T-helper 2 cell treated with Interferon-gamma antibody and Interleukin-4, amounts not matched to agents 5 μg/mL and 100 μg/mL, for 36 hours (primary cell): ENCODE results near the gene LMCD1.

ENCODE experiments used
- DNase-seq: peaks from one replicate; pipeline ENCODE4 v3.0.0; 2021; ENCODE audit warnings: low spot score
- H3K27ac Mint-ChIP-seq: one replicate; pipeline ENCODE4 v1.8.0; 2021; ENCODE audit warnings: mild to moderate bottlenecking, mixed read lengths
- H3K27me3 Mint-ChIP-seq: one replicate; pipeline ENCODE4 v1.8.0; 2021; ENCODE audit warnings: low read depth, mixed read lengths
- H3K36me3 Mint-ChIP-seq: one replicate; pipeline ENCODE4 v1.8.0; 2021; ENCODE audit warnings: low read depth, mixed read lengths
- H3K4me1 Mint-ChIP-seq: one replicate; pipeline ENCODE4 v1.8.0; 2021; ENCODE audit warnings: low read depth, mixed read lengths
- H3K4me3 Mint-ChIP-seq: one replicate; pipeline ENCODE4 v1.8.0; 2022; ENCODE audit warnings: mild to moderate bottlenecking, moderate library complexity, mixed read lengths
- H3K9me3 Mint-ChIP-seq: one replicate; pipeline ENCODE4 v1.8.0; 2021; ENCODE audit warnings: mixed read lengths

Gene LMCD1

DNA sequence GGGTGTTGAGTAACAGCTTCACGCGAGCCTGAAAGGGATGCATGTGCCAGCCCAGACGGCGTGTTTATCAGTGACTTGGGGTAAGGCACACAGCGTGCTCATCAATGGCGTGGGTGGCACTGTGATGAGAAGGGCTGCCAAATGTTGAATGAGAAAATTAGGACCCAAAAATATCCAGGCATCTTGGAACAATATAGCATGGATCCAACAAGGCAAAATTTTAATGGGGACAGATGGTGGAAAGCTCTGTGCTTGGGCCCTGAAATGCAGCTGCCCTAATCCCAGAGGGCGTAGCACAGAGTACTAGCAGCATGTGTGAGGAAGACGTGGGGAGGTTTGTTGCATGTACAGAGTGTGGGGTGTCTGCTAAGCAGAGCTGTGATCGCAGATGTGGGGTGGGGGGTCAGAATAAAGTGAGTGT, 94.1 kb downstream of the LMCD1 start:
- no peak for DNase-seq
- Mint-ChIP-seq H3K36me3 (no peaks in the 10 kb centered on the region), H3K4me3 (no peak overlapping the region), H3K4me1 (no peaks in the 10 kb centered on the region), H3K27me3 (no peaks in the 10 kb centered on the region), H3K9me3 (no peaks in the 10 kb centered on the region), H3K27ac (no peak overlapping the region)

DNA sequence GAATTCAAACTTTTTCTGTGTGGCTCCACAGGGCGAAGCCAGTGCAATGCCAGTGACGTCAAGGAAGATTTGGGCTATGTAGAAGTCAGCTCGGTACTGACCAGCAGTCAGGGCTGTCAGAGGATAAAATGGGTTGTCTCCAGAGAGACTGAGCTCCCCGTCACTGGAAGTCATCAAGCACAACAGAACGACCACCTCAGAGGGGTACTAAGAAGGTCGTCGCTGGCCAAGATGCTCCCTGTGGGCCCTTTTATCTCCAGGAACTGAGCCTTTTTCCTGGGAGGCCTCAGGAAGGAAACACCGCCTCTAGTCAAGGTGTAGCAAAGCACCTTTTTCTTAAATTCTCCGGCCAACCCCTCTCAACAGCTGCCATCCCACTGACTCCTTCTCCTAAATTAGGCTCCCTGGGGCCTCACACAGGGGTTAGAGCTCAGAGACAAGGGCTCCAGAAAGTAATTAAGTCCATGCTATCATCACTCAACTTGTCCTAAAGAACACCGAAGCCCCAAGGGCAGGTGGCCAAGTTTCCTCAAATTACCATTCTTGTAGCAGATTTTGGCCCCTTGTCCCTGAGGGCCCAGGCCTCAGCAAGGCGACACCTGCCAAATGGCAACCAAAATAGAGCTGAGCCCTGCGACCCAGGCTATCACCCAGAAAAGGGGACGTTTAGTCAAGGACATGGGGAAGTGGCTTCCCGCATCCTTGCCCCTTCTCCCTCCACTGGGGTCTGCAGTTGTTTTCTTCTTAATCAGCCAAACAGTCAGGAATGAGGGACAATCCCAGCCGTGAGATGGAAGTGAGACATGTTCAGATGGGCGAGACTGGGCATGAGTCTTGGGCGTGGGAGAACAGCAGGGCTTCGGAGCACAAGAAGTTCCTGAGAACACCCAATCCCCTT, 94.9 kb downstream of the LMCD1 start:
- H3K4me1 Mint-ChIP-seq = no peaks in the 10 kb centered on the region
- no peak overlapping the region for H3K4me3 Mint-ChIP-seq
- DNase-seq = no peak
- no peak overlapping the region for H3K27ac Mint-ChIP-seq
- H3K36me3 Mint-ChIP-seq = no peaks in the 10 kb centered on the region
- no peaks in the 10 kb centered on the region for H3K9me3 Mint-ChIP-seq
- H3K27me3 Mint-ChIP-seq = no peaks in the 10 kb centered on the region

DNA sequence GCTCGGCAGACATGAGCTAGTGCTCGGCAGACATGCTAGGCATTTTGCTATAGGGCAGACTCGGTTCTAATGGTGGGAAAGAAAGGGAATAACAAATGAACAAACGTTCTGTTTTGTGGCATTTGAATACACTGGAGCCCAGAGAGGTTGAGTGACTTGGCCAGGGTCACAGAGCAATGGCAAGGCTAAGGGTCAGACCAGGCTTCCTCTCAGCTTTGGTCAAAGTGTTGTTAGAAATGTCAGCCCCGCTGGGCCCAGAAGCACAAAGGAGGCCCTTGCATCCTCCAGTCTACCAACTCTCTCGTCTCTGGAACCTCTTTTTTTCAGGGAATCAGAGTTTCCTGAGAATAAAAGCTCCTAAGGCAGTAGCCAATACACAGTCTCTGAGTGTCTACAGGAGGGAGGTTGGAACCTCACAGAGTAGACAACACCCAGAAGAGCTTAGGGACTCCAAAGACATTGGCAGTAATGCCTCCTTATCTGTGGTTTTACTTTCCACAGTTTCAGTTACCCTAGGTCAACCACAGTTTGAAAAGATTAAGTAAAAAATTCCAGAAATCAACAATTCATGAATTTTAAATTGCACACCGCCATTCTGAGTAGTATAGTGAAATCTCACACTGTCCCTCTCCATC, 95.7 kb downstream of the LMCD1 start:
- H3K4me1 Mint-ChIP-seq = no peaks in the 10 kb centered on the region
- no peaks in the 10 kb centered on the region for H3K27me3 Mint-ChIP-seq
- DNase-seq = no peak
- H3K36me3 Mint-ChIP-seq = no peaks in the 10 kb centered on the region
- H3K9me3 Mint-ChIP-seq = no peaks in the 10 kb centered on the region
- H3K4me3 Mint-ChIP-seq = no peak overlapping the region
- H3K27ac Mint-ChIP-seq = no peak overlapping the region

DNA sequence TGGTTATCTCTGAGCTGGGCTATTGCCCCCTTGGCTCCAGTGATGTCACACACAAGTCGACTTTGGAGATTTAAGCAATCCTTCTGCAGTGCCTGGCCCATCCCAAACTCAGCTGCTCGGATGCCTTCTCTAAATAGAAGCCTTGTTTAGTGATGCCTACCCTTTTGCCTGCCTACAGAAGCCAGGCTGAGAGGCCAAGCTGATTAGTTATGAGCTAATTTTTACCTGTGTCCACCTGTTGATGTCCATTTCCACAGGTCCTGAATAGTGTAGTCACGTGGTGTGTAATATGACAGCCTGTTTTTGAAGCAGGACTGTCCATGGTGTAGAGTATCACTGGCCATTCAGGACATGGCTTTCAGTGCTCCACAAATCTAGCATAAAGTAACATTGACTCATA, 97.5 kb downstream of the LMCD1 start:
- no peak overlapping the region for H3K27ac Mint-ChIP-seq
- no peaks in the 10 kb centered on the region for H3K4me1 Mint-ChIP-seq
- no peaks in the 10 kb centered on the region for H3K27me3 Mint-ChIP-seq
- H3K9me3 Mint-ChIP-seq = no peaks in the 10 kb centered on the region
- H3K36me3 Mint-ChIP-seq = no peaks in the 10 kb centered on the region
- DNase-seq = no peak
- no peak overlapping the region for H3K4me3 Mint-ChIP-seq

DNA sequence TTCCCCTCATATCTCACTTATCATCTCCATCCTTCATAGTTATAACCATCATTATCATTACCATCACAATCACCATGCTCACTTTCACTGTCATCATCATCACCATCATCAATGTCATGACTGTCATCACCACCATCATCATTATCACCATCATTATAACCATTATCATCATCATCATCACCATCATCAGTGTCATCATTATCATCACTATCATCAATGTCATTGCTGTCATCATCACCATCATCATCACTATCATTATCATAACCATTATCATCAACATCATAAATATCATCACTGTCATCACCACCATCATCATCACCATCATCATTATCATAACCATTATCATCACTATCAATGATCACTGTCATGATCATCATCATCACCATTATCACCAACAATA, 98.8 kb downstream of the LMCD1 start:
- Mint-ChIP-seq H3K36me3 (no peaks in the 10 kb centered on the region), H3K4me3 (no peak overlapping the region), H3K27ac (no peak overlapping the region), H3K9me3 (no peaks in the 10 kb centered on the region), H3K27me3 (no peaks in the 10 kb centered on the region), H3K4me1 (no peaks in the 10 kb centered on the region)
- DNase-seq = no peak

DNA sequence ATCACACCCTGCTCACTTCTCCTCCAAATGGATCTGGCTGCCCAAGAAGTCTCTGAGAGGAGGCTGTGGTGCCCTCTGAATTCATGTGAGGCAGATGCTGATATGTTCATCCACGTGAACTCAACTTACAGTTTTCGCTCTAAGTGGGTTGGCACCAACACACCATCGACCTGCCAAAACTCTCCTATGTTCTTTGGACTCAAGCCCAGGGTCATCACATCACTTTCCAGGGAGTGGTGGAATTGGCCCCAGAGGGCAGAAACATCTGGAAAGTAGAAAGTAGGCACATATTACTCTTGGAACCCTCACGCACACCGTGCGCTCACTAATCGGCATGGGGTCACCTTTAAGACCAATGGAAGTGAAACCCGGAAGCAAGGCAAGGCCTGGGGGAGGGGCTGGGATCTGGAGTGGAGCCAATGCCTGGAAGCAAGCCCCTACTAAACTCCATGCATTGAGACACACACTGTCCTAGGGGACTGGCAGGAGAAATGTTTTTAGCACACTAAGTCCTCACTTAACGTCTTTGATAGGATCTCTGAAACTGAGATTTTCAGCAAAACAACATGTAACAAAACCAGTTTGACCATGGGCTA, 101.6 kb downstream of the LMCD1 start:
- no peak overlapping the region for H3K27ac Mint-ChIP-seq

DNA sequence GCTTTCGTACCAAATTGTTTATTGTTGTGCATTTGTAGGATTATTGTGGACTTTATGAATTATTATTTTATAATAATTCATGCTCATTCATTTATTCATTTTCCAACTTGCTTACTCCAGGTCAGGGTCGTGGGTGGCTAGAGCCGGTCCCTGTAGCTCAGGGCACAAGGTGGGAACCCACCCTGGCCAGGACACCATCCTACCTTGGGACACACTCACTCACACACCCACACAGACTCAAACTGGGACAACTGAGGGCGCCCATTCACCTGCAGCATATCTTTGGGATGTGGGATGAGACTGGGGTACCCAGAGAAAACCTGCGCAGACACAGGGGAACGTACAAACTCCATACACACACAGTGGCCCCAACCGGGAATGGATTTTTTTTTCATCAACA, 102.4 kb downstream of the LMCD1 start:
- Mint-ChIP-seq H3K4me1 (no peaks in the 10 kb centered on the region), H3K27ac (no peak overlapping the region)

More for the DNA sequence above, 101.6 kb downstream of the LMCD1 start:
- Mint-ChIP-seq H3K9me3 (no peaks in the 10 kb centered on the region), H3K27me3 (no peaks in the 10 kb centered on the region), H3K4me1 (no peaks in the 10 kb centered on the region), H3K36me3 (no peaks in the 10 kb centered on the region), H3K4me3 (no peak overlapping the region)
- DNase-seq = no peak

DNA sequence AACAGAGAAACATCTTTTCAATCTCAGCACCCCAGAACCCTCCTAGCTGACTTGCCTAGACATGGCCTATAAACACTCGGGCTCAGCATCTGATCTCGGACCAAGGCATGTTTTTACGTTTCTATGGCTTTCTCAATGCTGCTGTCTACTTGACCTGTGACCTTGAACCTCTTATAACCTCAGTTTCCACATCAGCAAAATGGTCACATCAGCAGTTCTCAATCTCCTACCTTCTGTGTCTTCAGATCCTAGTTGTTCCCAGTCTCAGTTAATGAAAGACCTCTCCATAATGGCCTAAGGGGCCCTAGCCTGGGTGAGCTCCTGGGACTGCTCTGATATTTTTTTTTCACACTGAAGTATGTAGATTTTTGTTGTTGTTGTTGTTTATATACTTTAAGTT, 103.4 kb downstream of the LMCD1 start:
- H3K4me3 Mint-ChIP-seq = no peak overlapping the region
- no peaks in the 10 kb centered on the region for H3K9me3 Mint-ChIP-seq
- H3K27ac Mint-ChIP-seq = no peak overlapping the region
- no peaks in the 10 kb centered on the region for H3K4me1 Mint-ChIP-seq
- H3K27me3 Mint-ChIP-seq = no peaks in the 10 kb centered on the region
- DNase-seq = no peak
- no peaks in the 10 kb centered on the region for H3K36me3 Mint-ChIP-seq

More for the DNA sequence above, 102.4 kb downstream of the LMCD1 start:
- no peaks in the 10 kb centered on the region for H3K27me3 Mint-ChIP-seq
- no peak for DNase-seq
- no peaks in the 10 kb centered on the region for H3K9me3 Mint-ChIP-seq
- no peaks in the 10 kb centered on the region for H3K36me3 Mint-ChIP-seq
- H3K4me3 Mint-ChIP-seq = no peak overlapping the region

DNA sequence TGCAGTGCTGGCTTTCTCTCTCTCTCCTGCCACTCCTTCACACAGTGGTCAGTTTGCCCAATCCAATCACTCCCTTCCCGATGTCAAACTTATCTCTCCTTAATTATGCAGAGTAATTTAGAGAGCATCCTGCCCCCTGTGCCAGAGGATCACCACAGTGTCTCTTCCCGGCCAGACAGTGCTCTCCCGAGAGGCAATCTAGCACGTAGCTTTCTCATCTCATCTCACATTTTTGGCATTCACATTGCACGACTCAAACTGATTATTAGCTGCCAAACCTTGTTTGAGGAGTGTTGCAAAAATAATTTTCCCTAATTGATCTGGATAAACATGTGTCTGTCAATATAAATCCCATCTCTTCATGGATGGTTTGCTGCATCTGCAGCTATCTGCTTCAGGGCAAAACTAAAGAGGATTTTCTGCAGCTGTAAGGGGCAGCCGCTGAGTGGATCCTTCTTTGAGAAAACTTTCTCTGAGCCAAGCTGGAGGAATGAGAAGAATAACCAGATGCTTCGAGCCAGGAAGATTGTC, 105.1 kb downstream of the LMCD1 start:
- no peaks in the 10 kb centered on the region for H3K4me1 Mint-ChIP-seq
- H3K4me3 Mint-ChIP-seq = no peak overlapping the region
- DNase-seq = no peak
- no peaks in the 10 kb centered on the region for H3K27me3 Mint-ChIP-seq
- H3K27ac Mint-ChIP-seq = no peak overlapping the region
- H3K9me3 Mint-ChIP-seq = no peaks in the 10 kb centered on the region
- no peaks in the 10 kb centered on the region for H3K36me3 Mint-ChIP-seq

DNA sequence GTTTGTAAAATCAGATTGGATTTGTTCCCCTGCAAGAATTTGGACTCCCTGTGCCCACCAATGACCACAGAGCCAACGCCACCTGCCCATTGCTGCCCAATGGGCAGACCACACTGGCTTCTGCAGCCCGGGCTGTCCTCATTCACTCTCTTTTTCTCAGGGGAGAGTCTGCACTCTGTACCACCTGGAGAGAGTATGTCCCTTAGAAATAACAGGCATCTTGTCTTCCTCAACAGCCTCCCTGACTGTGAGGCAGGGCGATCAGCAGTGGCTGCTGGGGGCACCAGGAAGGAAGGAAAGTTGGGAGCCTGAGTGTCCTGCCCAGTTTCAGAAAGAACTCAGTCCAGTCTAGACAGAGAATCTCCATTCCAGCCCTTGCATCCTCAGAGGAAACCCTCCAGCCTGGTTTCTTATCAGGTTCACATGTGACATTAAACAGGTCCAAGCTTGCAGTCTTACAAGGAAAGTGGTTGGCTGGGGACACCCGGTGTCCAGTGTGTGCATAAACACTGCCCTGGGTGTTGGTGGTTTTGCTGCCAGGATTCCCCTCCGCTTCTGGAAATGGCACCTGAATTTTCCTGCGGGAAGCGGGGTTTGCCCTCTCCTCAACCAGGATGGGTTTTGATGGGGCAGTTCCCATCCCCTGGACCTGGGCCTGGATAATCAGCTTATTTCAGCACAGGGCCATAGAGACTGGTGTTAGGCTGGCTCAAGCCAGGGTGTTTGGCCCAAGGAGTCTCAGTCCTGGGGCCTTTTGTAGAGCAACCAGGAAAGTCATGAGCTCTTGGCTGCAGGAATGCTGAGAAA, 105.8 kb downstream of the LMCD1 start:
- no peaks in the 10 kb centered on the region for H3K27me3 Mint-ChIP-seq
- no peaks in the 10 kb centered on the region for H3K4me1 Mint-ChIP-seq
- no peaks in the 10 kb centered on the region for H3K9me3 Mint-ChIP-seq
- no peak for DNase-seq
- H3K36me3 Mint-ChIP-seq = no peaks in the 10 kb centered on the region
- no peak overlapping the region for H3K4me3 Mint-ChIP-seq
- no peak overlapping the region for H3K27ac Mint-ChIP-seq

DNA sequence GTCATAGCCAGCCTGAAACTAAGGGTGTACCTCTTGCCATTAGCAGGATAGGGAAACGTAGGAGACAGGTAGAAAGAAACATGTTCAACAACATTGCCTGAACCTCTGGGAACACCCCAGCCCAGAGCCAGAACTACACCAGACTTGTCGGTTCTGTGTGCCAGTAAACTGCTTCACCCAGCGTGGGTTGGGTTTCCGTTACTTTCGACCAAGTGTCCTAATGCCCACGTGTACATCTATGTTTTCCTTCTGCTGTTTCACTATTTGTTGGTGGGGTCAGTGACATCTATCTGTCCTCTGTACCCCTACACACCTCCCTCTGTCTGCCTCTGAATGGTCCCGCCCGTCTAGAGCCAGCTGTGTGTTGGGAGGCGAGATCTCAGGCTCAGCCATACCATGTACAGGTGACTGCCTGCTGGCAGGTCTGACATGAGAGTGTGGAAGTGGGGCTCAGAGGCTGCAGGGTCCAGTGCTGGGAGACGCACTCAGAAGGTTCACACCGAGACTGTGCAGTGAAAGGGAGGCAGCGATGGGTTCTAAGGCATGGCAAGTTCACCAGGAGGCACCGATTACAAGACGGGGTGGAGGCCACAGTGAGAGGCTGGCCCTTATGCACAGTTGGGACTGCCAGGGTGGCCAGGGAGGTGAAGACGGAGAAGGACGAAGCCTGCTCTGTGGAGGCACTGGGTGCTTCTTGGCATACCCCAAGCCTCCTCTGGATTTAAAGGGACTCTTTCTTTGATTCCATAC, 106.6 kb downstream of the LMCD1 start:
- no peak overlapping the region for H3K27ac Mint-ChIP-seq
- no peaks in the 10 kb centered on the region for H3K4me1 Mint-ChIP-seq
- H3K4me3 Mint-ChIP-seq = no peak overlapping the region
- no peaks in the 10 kb centered on the region for H3K36me3 Mint-ChIP-seq
- DNase-seq = no peak
- H3K27me3 Mint-ChIP-seq = no peaks in the 10 kb centered on the region
- H3K9me3 Mint-ChIP-seq = no peaks in the 10 kb centered on the region

DNA sequence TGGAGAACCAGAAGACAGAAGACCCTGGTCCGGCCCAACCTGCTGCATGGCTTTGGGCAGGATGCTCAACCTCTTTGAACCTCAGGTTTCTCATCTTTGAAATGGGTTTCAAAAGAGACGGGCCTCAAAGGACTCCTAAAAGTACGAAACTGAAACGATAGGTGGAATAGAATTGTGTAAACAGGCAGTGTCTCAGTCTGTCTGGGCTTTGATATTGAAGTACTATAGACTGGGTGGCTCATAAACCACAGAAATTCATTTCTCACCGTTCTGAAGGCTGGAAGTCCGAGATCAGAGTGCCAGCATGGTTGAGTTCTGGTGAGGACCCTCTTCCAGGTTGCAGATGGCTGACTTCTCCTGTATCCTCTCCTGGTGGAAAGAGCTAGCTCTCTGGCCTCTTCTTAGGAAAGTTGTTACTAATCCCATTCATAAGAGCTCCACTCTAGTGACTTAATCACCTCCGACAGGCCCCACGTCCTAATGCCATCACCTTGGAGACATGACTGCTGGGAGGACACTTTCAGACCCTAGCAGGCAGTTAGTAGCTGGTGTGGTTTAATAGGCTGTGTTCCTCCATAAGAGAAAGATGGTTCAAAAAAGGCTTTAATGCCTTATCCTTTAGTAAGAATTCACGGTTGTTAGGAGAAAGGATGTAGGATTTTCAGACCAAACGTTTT, 107.3 kb downstream of the LMCD1 start:
- no peaks in the 10 kb centered on the region for H3K27me3 Mint-ChIP-seq
- no peaks in the 10 kb centered on the region for H3K36me3 Mint-ChIP-seq
- no peak overlapping the region for H3K4me3 Mint-ChIP-seq
- no peaks in the 10 kb centered on the region for H3K4me1 Mint-ChIP-seq
- no peak overlapping the region for H3K27ac Mint-ChIP-seq
- no peaks in the 10 kb centered on the region for H3K9me3 Mint-ChIP-seq
- DNase-seq = no peak

DNA sequence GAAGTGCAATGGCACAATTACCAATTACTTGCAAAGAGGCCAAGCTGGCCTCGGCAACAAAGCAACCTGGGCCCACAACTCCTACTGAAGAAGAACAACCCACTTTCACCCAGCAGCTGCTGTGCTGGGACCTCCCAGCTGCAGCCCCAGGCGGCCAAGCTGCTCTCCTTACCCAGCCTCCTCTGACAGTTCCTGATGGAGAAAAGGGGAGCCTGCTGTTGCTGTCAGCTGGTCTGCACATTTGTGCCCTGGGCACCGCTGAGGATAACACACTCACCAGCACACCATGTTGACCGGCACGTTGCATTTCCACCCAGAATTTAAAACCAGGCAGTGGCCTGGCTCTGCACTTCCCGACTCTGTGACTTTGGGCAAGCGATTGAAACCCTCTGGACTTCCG, 109.3 kb downstream of the LMCD1 start:
- Mint-ChIP-seq H3K27ac (no peak overlapping the region), H3K9me3 (no peaks in the 10 kb centered on the region), H3K27me3 (no peaks in the 10 kb centered on the region), H3K4me1 (no peaks in the 10 kb centered on the region), H3K36me3 (no peaks in the 10 kb centered on the region), H3K4me3 (no peak overlapping the region)
- DNase-seq = no peak
